Hepatocyte (in vitro differentiated cells): ENCODE data around the gene ABLIM2.

Experiments used
- CTCF ChIP-seq: fragments of 200-600 bp; sonication (generic); IDR thresholded peaks from 2 replicates; pipeline ENCODE4 v1.5.1; 2016; ENCODE audit warnings: antibody characterized with exemption, mild to moderate bottlenecking; ENCODE audit not compliant: poor library complexity
- EZH2 ChIP-seq: fragments of 200-600 bp; sonication (generic); IDR thresholded peaks from 2 replicates; pipeline ENCODE4 v1.6.1; 2016; ENCODE audit warnings: antibody characterized with exemption, mild to moderate bottlenecking, borderline replicate concordance

- no peak for TF ChIP-seq EZH2
- TF ChIP-seq CTCF: no peak
Observed at GRCh38 chr4:8016527-8016926, 142.1 kb downstream of the ABLIM2 start.
